Measurements from ENCODE around the gene CPSF6.
"Not testable (repeated sequence)": the region's sequence is repeated elsewhere in the genome, so short reads cannot be mapped to it uniquely, and the experiment has no call there.

Gene CPSF6, protein sequence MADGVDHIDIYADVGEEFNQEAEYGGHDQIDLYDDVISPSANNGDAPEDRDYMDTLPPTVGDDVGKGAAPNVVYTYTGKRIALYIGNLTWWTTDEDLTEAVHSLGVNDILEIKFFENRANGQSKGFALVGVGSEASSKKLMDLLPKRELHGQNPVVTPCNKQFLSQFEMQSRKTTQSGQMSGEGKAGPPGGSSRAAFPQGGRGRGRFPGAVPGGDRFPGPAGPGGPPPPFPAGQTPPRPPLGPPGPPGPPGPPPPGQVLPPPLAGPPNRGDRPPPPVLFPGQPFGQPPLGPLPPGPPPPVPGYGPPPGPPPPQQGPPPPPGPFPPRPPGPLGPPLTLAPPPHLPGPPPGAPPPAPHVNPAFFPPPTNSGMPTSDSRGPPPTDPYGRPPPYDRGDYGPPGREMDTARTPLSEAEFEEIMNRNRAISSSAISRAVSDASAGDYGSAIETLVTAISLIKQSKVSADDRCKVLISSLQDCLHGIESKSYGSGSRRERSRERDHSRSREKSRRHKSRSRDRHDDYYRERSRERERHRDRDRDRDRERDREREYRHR
- total RNA-seq = 185 to 217 (median 189) reads per million in 3 experiments

DNA sequence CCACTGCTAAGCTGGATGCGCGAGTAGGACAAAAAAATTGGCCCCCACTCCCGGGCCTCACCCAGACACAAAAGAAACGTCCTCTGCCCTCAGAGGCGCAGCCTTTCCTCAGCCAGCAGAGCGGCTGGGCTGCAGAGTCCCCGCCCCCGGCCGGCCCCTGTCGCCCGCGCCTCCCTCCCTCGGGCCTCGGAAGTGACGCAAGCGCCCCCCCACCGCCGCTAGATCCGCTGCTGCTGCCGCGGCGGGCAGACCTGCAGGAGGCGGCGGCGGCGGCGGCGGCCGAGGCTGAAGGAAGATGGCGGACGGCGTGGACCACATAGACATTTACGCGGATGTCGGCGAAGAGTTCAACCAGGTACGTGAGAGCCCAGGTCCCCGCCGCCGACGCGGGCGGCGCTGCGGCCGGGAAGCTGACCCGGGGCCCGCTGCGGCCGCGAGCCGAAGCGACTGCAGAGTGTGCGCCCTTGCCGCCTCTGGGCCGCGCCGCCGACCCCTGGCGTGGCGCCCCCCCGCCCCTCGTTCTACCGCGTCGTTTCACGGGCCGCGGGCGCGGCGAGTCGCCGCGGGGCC lies at the start of gene CPSF6:
Gene CPSF6 (plus strand): TSS at position 218 of the 570 bp plus-strand sequence. CDS start 78 bp downstream, at position 296.
- DNase-seq = peak; percentile 94

DNA sequence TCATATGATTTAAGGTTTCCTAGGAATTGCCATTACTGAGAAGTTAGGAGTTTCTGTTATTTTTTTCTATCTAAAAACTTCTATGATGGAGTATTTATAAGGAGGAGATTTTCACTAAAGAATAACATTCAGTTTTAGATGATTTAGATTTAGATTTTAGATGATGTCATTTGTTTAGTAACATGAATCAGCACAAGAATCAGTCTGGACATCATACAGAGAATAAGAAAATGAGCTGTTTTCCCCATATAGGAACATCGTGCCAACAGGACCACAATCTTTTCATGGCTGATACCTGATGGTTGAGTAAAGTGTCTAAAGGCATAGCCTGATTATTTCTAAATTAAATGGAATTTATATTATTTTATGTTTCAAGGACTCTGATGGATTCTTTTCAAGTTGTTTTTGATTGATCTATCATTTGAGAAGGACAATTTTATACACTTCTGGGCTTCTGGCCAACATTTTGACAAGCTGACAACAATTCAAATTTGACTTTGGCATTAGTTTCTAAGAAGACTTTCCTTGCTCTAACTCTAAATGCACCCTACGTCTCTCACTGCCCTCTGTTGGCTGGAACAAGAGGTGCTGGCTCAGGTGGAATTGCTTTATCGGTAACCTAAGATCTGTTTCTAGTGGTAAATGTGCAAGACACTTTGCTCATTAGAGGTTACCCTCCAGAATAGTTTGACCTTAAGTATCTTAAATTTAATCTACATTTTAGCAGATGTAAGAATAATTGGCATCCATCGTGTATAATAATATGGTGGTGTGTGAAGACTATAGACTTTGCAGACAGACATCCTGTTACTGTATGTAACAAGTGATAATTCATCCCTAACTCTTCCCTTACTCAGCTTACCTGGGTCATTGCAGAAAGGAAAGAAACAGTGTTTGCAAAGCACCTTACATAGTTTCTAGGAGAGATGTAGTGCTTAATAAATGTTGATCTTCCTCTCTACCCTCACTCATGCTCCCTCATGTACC lies 42.8 kb upstream of the CPSF6 start:
- DNase-seq = no peak

DNA sequence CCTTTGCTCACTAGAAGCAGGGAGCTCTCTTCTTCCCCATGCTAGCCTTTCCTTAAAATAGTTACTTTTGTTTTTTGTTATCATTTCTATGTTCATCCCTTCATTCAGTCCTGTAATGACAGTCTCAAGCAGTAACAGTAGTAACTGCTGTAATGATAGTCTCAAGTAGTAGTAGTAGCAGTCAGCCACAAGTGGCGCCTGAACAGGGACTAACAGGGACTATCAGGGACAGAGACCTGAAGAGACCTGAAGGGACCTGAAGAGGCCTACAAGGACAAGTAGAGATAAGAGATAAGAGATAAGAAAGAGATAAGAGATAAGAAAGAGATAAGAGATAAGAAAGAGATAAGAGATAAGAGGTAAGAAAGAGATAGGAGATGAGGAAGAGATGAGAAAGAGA lies 39.4 kb upstream of the CPSF6 start:
- DNase-seq = not testable (repeated sequence)

- no peak for DNase-seq
Measured at GRCh38 chr12:69204191-69204590, 35.2 kb upstream of the CPSF6 start.

DNA sequence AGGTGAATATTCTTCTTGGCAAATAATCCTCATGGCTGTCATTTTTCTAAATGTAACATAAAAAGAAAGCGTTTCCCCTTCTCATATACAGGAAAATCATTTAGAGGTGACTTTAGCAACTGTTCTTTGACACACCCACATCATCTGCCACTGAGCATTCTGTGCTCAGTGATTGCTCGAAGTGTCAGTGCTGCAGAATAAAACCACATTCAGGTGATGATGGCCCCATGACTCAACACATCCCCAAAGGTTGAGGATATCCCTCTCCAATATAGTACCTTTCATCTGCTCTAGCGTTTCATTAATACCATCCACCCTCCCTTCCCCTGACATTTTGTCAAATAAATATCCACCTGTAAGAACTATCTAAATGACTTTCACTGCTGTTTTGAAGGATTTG lies 28.7 kb upstream of the CPSF6 start:
- DNase-seq = no peak

DNA sequence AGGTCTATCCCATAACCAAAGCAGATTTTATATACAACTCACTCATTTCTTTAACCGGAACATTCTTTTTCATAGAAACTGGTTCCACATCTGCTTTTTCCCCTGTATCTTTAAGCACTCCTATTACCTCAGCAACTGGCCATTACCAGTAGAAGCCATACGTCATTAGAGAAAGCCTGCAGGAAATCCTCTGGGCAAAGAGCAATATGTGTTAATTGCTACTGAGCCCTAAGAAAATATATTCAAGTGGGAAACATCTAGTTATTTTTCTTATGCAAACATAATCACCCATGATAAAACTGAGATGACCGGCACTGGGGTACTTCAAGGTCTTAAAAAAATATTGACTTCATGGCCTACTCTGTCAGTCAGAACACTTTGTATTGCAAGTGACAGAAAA lies 28.2 kb upstream of the CPSF6 start:
- no peak for DNase-seq

DNA sequence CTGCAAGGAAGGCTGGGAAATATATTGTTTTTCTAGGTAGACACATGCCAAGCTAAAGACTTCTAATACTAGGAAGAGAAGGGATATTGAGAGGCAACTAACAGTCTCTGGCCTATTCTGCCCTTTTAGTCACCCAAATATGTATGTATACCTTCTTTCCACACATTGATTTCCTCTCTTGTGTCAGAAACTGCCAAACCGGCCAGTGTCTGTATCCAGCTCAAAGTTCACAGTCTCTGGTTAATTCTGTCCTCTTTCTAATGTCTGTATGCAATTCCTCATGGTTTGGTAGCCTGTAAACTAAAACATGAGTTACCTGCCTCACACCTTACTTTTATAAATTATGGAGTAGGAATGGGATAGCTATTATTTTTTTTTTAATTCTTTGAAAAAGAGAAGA lies 25.2 kb upstream of the CPSF6 start:
- DNase-seq = no peak

- no peak for DNase-seq
Measured at GRCh38 chr12:69225251-69225910, 14.0 kb upstream of the CPSF6 start.

- DNase-seq = no peak
Measured at GRCh38 chr12:69231479-69231878, 7.9 kb upstream of the CPSF6 start.

DNA sequence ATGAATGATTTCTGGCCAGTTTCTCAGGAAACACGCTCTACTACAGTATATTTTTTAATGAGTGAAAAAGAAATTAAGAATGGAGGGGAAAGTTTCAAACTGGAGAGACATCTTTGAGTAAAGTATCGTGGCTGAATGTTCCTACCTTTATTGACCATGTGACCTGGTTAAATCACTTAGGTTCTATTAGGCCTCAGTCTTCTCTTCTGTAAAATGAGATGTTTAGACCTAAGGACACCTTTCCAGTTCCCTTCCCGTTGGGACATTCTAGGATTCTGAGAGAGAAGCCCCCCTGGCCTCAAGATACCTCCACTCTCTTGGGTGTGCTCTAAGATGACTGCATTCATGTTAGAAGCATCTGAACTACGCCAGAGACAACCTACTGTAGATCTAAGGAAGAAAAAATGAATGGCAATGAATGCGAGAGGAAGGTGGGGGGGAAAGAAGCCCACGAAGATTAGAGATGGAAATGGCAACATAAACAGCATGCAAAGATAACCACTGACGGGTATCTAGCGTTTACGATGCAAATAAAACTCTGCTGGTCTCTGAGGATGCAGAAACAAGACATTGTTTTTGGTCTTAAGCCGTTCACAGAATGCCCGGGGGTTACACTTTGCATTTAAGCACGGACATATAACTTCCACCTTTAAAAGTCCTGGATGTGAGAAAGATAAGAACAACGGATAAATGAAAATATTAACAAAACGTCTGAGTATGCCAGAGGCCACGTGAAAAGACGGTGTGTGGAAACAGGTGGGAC lies 599 bp upstream of the CPSF6 start:
- DNase-seq = no peak

DNA sequence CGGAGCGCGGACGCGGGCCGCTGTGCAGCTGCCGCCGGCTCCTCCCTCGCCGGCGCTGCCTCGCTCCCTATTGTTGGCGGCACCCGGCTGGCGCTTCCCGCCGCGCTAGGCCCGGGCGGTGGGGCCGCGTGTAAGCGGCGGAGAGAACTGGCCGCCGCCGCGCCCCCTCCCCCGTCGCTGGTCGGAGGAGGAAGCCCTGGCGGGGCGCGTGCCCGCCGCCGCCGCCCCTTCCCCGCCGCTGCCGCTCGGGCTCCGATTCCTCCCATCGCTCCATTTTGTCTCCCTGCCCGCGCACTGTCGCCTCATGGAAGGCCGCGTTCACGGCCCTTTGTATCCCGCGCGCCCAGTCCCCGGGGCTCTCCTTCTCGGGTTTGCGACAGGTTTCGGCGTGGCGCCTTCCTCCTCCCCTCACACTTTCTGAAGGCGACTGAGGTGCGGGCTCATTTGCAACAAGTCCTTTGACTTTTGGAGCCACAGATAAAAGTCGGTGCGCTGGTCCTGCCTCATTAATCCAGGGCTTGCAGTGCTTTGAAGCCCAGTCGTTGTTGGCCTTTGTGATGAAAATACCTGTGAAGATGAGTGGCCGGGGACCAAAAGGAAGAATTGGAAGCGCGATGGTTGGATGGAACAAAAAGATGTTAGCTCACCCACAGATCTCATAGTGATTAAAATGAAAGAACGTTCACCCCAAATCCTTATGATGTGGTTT lies 707 bp downstream of the CPSF6 start:
- peak; percentile 48 for DNase-seq

DNA sequence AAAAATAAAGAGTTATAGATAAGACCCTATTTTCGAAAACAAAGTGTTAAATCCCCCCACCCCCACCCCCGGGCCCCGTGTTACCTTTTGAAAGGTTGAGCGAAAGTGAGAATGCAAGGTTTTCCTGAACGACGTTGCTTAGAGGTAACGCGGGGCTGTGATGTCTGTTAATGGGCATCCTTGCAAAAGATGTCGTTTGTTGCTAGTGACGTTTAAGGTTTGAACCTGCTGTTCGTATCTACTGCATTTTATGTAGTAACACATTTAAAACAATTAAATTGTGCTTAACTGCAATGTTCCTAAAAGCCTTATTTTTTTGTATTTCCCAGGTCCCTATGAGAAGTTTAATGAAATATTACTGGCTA lies 1.2 kb downstream of the CPSF6 start:
- DNase-seq = peak; percentile 30

GRCh38 chr12:69241438-69242092 lies 2.2 kb downstream of the CPSF6 start:
- no peak for DNase-seq

DNA sequence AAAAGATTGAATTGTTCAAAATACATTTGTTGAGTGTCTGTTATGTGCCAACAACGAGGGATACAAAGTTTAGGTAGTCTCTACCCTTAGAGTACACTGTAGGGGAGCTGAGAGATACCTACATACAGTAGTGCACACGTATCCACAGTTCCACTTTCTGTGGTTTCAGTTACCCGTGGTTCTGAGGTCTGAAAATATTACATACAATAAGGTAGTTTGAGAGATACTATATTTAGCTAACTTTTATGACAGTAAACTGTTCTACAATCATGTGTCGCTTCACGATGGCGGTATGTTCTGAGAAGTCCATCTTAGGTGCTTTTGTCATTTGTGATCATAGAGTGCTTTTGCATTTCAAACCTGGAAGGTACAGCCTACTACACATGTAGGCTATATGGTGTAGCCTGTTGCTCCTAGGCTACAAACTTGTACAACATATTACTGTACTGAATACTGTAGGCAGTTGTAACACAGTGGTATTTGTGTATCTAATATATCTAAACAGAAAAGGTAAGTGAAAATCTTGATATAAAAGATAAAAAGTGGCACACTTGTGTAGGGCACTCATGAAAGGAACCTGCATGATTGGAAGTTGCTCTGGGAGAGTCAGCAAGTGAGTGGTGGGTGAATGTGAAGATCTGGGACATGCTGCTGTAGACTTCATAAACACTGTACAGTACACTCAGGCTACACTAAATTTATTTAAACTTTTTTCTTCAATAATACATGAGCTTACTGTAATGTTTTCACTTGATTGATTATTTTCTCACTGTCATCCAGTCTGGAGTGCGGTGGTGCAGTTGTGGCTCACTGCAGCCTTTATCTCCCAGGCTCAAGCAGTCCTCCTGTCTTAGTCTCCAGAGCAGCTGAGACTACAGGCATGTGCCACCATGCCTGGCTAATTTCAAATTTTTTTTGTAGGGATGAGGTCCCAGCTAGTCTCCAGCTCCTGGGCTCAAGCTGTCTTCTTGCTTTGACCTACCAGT lies 4.0 kb downstream of the CPSF6 start:
- DNase-seq = no peak

DNA sequence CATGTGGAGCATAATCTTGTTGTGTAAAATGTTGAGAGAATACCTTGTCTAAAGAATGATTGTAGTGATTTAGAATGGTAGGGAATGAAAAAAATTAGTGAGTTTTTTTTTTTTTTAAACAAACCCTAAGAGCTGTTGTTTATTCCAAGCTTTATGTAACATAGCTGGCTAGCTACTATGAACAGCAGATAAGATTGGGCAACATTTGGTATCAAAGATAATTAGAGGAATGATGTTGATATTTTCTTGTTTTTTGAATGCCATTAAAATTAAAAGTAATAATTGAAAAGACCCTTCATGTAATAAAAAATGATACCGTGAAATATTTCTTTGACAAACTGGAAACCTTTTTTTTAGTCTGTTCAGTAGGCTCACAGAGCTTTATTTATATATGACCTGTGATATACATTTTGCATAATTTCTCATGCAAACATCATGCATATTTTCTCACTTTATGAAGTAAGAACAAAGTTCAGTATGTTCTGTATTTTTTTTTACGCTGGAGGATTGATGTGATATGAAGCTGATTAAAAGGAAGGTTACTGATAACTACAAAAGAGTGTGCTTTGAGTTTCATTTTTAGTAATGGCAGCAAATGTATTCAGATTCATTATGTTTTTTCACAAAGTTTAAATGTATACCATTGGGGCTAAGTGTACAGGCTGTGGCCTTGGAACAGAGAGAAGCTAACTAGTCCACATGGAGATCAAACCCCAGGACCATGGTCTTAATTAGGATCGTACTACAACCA lies 8.1 kb downstream of the CPSF6 start:
- no peak for DNase-seq

DNA sequence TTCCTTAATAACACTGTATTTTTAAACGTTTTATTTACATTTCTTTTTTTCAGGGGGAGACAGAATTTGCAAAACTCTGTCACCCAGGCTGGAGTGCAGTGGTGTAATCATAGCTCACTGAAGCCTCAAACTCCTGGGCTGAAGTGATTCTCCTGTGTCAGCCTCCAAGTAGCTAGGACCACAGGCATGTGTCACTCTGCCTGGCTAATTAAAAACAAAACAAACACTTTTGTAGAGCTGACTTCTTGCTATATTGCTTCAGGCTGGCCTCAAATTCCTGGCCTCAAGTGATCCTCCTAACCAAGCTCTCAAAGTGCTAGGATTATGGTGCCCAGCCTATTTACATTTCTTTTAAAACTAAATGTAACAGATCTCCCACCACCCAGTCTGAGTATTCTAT lies 12.7 kb downstream of the CPSF6 start:
- no peak for DNase-seq

DNA sequence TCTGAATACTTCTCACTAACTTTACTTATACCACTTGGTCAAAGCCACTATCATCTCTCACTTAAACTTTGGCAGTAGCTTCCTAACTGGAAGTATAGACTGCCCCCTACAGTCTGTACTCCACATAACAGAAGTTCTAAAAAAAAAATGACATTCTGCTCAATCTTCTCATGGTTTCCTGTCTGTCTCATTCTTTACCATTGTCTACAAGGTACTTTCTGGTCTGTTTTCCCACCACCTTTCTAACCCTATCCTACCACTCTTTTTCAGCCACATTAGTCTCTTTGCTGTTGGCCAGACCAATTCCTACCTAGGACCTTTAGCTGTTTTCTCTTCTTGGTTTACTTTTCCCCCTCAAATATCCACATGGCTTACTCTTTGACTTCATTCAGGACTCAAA lies 14.7 kb downstream of the CPSF6 start:
- DNase-seq = peak; percentile 61

GRCh38 chr12:69254862-69255261 lies 15.5 kb downstream of the CPSF6 start:
- no peak for DNase-seq

Data from central memory CD4-positive, alpha-beta T cell (primary cell).